ENCODE results near the gene ERBB4. TPM values are rescaled to one million over a fixed set of nuclear protein-coding genes. Genes with fewer than 3 reads are reported as not detected.
A peak's percentile ranks its signal among the peaks of the same experiment; 100 is the strongest.

ERBB4 gene
- total RNA-seq, 1 donor from 2014 or later, result 12.4 TPM

GRCh38 chr2:212392544-212392943 lies 146.1 kb downstream of the ERBB4 start:
- intact Hi-C loops (cut with DNase I), result no loop called here
- no peak for DNase-seq (ENCODE audit: missing footprints)
- ATAC-seq, result no peak

- DNase-seq (ENCODE audit: missing footprints) (no peak), ATAC-seq (no peak)
- intact Hi-C loops (cut with DNase I), result no loop called here
Measured at GRCh38 chr2:212392043-212392442, 146.6 kb downstream of the ERBB4 start.

DNA sequence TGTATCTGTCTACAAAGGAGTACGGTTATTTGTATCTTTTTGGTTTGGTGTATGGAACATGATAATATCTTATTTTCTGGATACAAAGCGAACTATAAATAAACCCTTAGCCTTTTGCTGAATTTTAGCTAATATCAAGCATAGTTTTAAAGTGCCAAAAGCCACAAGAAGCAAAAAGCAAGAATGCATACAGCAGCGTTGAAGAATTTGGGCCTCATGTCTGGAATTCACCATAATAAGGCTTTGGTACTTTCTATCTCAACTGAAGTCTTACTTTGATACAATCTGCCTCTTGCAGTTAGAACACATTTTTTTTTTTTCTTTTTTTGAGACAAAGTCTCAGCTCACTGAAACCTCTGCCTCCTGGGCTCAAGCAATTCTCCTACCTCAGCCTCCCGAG lies 151.5 kb downstream of the ERBB4 start:
- DNase-seq (ENCODE audit: missing footprints), result no peak
- intact Hi-C loops (cut with DNase I), result no loop called here
- ATAC-seq, result no peak

- ATAC-seq (no peak), DNase-seq (ENCODE audit: missing footprints) (no peak)
- intact Hi-C loops (cut with DNase I), result no loop called here
Measured at GRCh38 chr2:212385241-212385640, 153.4 kb downstream of the ERBB4 start.

DNA sequence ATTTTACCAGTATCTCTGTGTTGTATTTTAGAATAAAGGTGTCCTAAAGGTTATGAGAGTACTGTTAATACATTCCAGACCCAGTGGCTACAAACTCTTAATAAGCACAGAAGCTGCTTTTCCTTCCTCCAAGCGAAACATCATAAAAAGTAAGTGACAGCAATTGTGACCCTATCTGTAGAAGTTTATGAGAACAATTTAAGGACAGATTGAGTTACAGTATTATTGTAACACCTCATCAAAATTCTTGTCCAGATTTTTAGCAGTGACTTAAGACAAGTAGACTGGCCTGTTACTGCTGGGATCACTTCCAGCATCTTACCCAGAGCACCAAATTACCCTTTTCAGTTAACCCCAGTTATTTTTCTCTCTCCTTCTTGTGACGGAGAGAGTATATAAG lies 154.6 kb downstream of the ERBB4 start:
- intact Hi-C loops (cut with DNase I), result no loop called here
- ATAC-seq, result no peak

GRCh38 chr2:212381428-212382102 lies 157.0 kb downstream of the ERBB4 start:
- intact Hi-C loops (cut with DNase I), result no loop called here
- no peak for ATAC-seq

More for the DNA sequence above, 154.6 kb downstream of the ERBB4 start:
- DNase-seq (ENCODE audit: missing footprints), result no peak

GRCh38 chr2:212379103-212379502 lies 159.5 kb downstream of the ERBB4 start:
- no peak for DNase-seq (ENCODE audit: missing footprints)
- intact Hi-C loops (cut with DNase I), result no loop called here
- ATAC-seq, result no peak

More at GRCh38 chr2:212381428-212382102, 157.0 kb downstream of the ERBB4 start:
- DNase-seq (ENCODE audit: missing footprints), result no peak

DNA sequence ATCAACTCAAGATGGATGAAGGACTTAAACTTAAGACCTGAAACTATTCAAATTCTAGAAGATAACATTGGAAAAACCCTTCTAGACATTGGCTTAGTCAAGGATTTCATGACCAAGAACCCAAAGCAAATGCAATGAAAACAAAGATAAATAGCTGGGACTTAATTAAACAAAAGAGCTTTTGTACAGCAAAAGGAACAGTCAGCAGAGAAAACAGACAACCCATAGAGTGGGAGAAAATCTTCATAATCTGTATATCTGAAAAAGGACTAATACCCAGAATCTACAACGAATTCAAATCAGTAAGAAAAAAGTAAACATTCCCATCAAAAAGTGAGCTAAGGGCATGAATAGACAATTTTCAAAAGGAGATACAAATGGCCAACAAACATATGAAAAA lies 171.2 kb downstream of the ERBB4 start:
- intact Hi-C loops (cut with DNase I), result no loop called here
- DNase-seq (ENCODE audit: missing footprints), result no peak
- no peak for ATAC-seq

- intact Hi-C loops (cut with DNase I), result no loop called here
- ATAC-seq (no peak), DNase-seq (ENCODE audit: missing footprints) (no peak)
Measured at GRCh38 chr2:212364112-212364985, 174.3 kb downstream of the ERBB4 start.

DNA sequence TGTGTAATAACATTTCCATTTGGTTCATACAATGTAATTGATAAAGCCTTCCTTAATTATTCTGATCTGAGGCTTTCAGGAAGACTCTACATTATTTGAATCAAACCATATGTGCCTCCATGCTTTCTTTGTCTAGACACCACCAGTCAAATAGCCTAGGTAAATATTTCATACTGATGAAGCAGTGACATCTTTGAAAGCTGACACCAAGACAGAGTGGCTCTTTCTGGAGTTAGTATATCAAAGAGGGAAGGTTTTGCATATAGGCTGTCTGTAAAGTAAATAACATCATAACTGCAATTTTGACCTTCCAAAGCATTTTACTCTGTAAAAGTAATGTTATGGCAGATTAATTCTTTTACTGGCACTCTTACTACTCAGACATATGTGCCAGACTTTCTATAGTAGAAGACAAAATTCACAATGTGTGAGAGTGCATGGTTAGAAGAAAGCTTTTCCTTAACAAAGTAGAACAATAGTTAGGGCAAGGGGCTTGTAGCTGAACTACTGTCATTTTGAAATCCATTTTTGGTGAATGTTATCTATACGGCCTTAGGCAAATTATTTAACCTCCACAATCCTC lies 177.3 kb downstream of the ERBB4 start:
- no peak for ATAC-seq
- intact Hi-C loops (cut with DNase I), result no loop called here

GRCh38 chr2:212360068-212360460 lies 178.5 kb downstream of the ERBB4 start:
- intact Hi-C loops (cut with DNase I), result no loop called here
- no peak for ATAC-seq
- no peak for DNase-seq (ENCODE audit: missing footprints)

More for the DNA sequence above, 177.3 kb downstream of the ERBB4 start:
- no peak for DNase-seq (ENCODE audit: missing footprints)

DNA sequence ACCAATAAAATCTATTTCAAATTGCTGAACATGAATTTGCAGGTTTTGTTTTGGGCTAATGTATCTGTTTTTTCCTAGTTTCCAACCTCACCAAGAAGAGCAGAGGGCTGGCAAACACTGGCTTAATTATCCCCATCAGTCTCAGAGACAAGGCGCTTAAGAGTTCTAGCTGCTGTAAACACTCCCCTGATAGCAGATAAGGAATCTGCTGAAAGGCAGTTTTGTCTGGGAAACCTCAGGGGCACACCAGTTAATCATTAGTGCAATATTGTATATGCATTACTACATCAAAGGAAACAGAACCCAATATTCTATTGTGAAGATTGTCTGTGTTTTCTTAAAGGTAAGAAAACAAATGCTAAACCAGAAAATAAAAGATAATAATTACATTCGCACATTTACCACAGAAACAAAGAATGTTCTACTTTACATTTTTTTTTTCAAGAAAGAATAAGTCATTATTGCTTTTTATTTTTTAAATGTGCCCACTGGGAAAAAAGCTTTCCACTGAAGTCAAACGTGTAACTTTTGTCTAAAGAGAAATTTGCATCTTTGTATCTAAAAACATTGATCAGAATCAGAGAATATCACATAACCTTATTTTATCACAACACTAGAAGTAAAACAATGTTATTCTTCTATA lies 179.1 kb downstream of the ERBB4 start:
- ATAC-seq (no peak), DNase-seq (ENCODE audit: missing footprints) (no peak)
- intact Hi-C loops (cut with DNase I), result no loop called here

DNA sequence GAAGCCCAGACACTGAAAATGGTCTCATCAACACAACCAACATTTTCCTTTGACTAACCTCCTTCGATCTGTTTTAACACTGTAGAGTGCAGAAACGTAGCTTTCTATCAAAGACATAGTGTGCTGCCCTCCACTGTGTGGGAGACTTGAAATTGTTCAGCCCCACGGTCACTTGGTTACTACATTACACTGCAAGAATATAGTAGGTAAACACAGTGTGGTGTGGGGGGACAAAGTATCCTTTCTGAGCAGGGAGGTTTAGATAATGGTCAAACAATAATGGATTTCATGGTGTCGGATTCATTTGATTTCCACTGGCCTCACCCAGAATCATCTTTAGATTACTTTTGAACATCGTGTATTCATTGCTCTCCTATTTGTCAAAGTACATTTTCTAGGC lies 181.0 kb downstream of the ERBB4 start:
- intact Hi-C loops (cut with DNase I), result no loop called here
- ATAC-seq, result no peak
- no peak for DNase-seq (ENCODE audit: missing footprints)

- DNase-seq (ENCODE audit: missing footprints), result no peak
- ATAC-seq, result no peak
- intact Hi-C loops (cut with DNase I), result no loop called here
Measured at GRCh38 chr2:212354382-212354781, 184.2 kb downstream of the ERBB4 start.

- DNase-seq (ENCODE audit: missing footprints) (no peak), ATAC-seq (no peak)
- intact Hi-C loops (cut with DNase I), result loop anchor here (10.0 kb wide), 1 partner anchor 186 kb away; the partner anchor contains the start of gene ERBB4
Measured at GRCh38 chr2:212348501-212348900, 190.1 kb downstream of the ERBB4 start.

DNA sequence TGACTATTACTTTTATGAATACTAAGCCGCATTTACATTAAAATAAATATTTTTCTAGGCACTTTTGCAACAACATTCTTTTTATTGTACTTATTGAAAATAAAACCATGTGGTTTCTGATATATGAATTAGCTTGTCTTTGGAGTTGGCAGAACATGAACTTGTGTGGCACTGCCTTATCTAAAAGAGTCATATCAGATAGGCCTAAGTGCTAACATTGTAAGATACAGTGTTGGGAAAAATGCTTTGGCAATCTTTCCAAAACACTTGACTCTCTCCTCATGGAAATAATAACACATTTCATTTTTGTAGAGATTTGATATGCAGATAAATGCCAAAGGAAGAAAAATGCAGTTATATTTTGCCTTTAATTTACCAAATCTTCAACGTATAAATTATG lies 191.7 kb downstream of the ERBB4 start:
- intact Hi-C loops (cut with DNase I), result loop anchor here (10.0 kb wide), 1 partner anchor 188 kb away; the partner anchor contains the start of gene ERBB4
- DNase-seq (ENCODE audit: missing footprints) (no peak), ATAC-seq (no peak)

DNA sequence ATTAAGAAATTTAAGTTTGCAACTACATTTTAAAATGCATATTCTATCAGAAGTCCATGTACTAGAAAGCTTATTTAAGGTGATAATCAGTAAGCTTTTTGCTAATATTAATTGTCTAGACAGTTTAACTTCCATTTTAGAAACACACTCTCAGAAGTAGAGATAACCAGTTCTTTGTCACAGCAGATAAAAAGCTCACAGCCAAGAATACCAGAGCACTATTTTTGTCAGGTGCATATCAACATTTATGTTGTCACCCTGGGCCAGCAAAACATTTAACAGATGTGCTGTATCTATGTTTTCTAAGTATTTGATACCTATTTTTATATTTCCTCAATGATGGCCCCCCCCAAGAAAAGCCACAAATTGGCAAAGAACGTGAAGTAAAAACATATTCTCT lies 192.6 kb downstream of the ERBB4 start:
- intact Hi-C loops (cut with DNase I), result loop anchor here (10.0 kb wide), 1 partner anchor 189 kb away; the partner anchor contains the start of gene ERBB4
- ATAC-seq (peak; percentile 50), DNase-seq (ENCODE audit: missing footprints) (no peak)

DNA sequence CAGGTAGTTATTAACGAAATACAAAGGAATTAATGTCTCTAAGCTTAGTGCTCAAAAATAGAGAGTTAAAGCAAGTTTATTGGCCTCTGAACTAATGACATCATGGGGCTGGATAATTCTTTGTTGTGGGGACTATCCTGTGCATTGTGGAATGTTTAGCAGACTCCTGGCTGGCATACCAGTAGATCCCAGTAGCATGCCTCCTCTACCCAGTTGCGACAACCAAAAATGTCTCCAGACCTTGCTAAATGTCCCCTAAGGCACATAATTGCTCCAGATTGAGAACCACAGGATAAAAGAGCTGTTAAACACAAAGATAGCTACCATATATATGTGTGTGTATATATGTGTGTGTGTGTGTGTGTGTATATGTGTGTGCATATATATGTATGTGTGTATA lies 194.5 kb downstream of the ERBB4 start:
- intact Hi-C loops (cut with DNase I), result loop anchor here (10.0 kb wide), 1 partner anchor 191 kb away; the partner anchor contains the start of gene ERBB4
- DNase-seq (ENCODE audit: missing footprints) (no peak), ATAC-seq (no peak)

DNA sequence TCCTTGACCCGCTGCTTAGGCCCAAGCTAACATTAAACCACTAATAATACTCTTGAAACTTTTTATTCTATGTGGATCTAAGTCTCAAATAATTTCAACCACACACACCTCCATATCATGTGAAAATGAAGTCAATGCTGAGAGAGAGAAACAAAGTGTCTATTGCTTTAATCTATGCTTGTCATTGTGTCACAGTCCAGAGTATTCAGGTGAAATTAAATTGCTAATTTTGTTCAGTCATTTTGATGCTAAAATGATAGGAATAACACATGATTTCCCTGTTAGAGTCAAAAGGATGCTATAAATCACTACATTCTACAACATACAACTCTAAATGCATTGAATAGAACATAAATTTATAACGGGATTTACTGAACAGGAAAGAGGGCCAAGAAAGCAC lies 195.4 kb downstream of the ERBB4 start:
- intact Hi-C loops (cut with DNase I), result loop anchor here (10.0 kb wide), 1 partner anchor 192 kb away; the partner anchor contains the start of gene ERBB4
- ATAC-seq (no peak), DNase-seq (ENCODE audit: missing footprints) (no peak)

All from Right ventricle myocardium inferior (tissue), 1 donor.